ENCODE results near the gene OR2C1.

- TF ChIP-seq CTCF (IDR thresholded peaks at IDR 0.05) (no peak), POLR2A (IDR thresholded peaks at IDR 0.05) (no peak), EP300 (IDR thresholded peaks at IDR 0.05) (no peak)
Observed at GRCh38 chr16:3369073-3369472, 13.4 kb downstream of the OR2C1 start.
